HK-2 (cell line): ENCODE measurements around the gene NEK3.
"Not testable (repeated sequence)": the region's sequence is repeated elsewhere in the genome, so short reads cannot be mapped to it uniquely, and the experiment has no call there.

Experiments used
- DNase-seq: peaks from one replicate; pipeline ENCODE4 v3.0.0-alpha.2; 2018; ENCODE audit not compliant: unreplicated experiment

NEK3 gene, protein sequence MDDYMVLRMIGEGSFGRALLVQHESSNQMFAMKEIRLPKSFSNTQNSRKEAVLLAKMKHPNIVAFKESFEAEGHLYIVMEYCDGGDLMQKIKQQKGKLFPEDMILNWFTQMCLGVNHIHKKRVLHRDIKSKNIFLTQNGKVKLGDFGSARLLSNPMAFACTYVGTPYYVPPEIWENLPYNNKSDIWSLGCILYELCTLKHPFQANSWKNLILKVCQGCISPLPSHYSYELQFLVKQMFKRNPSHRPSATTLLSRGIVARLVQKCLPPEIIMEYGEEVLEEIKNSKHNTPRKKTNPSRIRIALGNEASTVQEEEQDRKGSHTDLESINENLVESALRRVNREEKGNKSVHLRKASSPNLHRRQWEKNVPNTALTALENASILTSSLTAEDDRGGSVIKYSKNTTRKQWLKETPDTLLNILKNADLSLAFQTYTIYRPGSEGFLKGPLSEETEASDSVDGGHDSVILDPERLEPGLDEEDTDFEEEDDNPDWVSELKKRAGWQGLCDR

DNA sequence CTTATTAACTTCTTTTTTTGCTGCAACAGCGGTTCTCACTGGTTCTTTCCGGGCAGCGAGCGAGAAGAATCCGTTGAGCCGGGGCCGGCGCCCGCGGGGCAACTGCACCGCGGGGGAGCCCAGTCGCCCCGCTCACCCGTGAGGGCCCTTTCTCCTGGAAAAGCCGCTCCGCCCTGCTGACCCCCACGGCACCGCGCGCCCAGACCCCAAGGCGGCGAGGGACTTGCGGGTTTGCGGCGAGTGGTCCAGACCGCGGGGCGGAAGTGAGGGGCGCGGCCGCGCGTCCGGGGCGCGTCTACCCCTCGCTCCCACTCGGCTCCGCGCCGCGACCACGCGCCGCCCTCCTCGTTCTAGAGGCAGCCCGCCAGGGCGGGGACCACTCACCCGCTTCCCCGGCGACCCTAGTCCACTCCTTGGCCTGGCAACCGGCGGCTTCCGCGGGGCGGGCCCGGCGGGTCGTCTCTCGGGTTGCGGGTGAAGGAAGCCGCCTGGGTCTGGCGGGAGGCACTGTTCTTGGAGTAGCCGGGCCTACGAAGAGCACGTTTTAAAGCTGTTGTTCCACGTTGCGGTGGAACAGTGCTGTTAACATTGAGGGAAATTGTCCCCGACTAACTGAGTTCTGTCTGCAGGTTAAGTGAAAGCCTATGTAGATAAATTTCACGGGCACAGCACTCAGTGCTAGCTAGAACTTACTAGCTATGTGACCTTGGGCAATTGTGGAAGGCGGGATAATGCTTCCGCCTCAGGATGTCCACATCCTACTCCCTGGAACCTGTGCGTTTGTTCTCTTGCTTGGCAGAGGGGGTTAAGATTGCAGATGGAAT lies at the start of gene NEK3:
TSS of gene NEK3 (minus strand) at position 439 of the 824 bp plus-strand sequence. CDS start 3,406 bp downstream, outside the sequence.
- peak; percentile 49 for DNase-seq

DNA sequence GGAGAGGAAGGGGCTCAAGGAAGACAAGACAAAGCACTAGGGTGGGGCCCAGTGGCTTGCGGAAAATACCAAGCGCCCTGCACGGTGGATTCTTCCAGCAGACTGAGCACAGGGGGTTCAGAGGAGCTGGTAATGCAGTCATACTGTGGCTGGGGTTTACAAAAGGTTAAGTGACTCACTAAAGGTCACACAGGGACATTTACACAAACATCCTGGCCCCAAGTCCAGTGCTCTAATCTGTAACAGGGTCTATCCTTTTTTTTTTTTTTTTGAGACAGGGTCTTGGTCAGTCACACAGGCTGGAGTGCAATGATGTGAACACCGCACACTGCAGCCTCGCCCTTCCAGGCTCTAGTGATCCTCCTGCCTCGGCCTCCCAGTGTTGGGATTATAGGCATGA lies 49.0 kb upstream of the NEK3 start:
- not testable (repeated sequence) for DNase-seq

DNA sequence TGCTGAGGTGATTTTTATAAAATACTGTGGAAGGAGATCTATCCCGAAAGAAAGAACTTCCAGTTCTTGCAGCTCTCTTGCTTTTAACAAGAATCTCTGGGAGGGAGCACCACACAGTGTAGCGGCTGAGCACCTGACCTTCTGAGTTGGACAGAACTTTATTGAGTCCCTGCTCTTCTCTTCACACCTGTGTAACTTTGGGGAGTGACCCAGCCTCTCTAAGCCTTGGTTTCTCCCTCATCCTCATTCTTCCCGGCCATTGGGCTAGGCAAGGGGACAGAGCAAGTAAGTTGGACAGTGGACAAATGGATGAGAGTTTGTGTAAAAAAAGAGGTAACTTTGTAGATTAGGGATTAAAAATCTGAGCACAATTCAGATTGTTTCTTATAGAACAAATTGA lies 48.5 kb upstream of the NEK3 start:
- DNase-seq: not testable (repeated sequence)

DNA sequence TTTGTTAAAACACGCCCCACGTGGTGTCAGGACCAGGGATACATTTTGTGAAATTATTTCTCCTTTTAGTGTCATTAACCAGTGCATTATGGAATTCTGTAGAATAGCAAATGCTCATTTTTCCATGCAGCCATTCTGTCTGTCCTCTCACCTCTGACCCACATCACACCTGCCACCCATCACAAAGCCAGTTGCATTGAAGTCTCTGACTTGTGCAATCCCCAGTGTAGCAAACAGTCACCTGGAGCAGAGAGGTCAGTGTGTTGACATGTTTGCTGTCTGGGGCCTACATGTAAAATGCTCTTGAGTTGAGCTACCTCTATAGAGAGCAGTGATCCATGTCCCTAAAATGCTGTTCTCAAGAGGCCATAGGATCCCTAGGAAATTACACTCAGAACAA lies 47.9 kb upstream of the NEK3 start:
- not testable (repeated sequence) for DNase-seq

DNA sequence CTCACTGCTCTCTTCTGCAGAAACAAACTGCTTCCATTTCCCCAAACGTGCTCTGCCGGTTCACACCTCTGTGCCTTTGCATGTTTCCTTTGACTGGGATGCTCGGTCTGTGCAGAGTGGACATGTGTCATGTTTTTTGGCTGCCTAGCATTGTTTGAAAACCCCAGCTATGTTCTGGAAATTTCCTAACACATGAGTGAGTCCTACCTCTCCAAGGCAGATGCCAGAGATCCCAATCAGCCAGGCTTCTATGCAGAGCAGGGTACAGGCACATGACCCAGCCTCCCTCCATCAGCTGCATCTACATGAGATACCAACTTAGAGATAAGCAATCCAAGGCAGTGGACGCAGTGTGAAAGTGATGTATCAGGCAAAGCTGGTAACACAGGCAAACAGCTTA lies 45.1 kb upstream of the NEK3 start:
- DNase-seq: not testable (repeated sequence)

DNA sequence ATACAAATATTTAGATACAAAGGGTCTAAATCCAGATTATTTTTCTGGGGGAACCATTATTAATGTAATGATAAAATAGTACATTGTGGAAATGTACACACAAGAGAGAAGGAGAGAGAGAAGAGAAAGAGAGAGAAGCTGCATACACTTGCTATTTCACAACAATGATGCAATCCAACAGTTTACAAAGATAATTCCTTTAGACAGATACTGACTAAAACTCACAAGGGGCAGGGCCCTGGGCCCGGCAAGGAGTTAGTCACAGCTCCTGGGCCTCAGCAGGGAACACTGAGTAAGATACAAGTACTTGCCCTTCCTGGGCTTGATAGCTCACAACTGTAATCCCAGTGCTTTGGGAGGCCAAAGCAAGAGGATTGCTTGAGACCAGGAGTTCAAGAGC lies 44.5 kb upstream of the NEK3 start:
- DNase-seq: peak; percentile 21

DNA sequence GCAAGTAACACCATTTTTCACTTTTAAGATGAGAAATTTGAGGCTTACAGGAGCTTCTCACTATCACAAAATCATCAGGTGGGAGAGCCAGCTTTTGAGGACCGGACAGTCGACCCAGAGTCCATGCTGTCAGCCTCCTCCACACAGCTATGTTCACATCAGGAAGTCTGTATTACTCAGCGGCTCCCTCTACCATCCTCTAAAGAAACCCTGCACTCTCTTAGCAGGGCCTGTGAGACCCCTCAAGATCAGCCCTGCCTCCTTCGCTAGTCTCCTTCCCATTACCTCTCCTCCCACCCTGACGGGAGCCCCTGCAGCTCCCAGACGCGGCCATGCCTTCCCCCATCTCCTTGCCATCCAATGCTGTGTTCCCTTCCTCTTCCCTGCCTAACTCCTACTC lies 43.1 kb upstream of the NEK3 start:
- DNase-seq: not testable (repeated sequence)

DNA sequence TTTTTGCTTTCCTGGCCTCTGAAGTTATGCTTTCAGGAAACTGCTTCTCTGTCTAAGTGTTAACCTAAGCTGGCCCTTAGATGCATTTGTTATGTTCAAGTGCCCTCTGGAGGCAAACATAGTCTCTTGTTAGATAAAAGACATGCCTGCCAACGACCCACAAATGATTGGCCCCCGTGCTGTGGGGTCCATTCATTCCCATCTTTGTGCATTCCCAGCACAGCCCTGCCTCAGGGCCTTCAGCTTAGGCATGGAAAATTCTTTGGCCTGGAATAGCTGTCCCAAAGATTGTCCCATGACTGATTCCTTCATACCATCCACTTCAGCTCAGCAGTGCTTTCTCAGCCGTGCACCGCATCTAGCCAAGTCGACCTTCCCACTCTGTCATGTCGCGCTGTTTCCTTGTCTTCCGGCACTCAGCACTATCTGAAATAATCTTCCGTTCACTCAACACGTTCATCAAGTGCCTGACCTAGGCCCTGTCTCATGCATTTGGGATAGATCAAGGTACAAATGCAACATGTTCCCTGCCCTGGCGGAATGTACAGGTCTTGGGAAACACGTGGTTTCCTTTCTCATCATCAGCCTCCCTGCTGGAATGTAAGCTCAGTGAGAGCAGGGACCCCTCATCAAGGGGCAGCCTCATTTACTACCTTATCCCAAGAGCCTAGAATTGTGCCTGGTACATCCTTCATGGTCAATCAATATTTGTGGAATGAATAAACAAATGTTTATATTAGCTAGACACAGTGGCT lies 42.2 kb upstream of the NEK3 start:
- not testable (repeated sequence) for DNase-seq

DNA sequence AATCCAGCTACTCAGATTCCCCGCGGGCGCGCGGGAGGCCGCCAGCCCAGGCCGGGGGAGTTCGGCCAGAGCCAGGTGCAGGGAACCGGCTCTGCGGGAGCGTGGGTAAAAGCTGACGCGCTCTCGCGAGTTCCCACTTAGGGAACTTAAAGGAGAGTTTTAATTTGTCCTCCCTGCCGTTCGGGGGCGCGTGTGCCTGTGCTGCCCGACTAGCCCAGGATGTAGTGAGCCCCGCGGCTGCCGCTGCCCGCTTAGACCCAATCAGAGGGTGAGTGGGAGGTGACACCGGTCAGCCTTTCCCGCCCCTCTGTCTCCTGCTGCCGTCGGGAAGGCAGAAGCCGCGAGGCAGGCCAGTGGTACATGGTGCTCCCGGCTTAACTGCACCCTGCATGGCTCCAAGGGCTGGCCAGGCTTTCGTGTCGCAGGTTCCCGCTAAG lies 36.0 kb upstream of the NEK3 start:
- DNase-seq: no peak

DNA sequence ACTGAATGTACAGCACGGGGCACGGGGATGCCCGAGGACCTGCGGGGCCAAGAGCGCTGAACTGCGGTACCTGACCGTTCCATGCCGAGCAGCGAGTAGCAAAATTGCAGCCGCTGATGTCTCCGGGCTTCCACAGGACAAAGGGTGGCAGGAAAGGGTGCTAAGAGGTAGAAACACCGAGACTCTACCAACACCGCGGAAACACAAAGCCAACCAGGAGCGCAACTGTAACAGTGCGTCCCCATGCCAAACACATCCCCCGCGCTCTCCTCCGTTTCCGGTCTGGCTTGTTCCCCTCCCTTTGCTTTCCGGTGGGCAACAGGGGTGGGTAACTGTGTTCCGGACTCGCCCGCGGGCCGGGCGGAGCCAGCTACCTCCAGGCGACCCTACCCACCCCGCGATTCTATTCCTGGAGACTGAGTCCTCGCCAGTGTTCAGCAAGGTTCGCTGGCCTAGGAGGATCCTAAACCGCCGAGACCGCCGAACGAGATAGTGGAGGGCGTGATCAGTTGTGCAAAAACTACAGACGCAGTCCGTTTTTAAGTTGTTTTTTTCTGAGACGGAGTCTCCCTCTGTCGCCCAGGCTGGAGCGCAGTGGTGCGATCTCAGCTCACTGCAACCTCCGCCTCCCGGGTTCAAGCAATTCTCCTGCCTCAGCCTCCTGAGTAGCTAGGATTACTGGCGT lies 34.9 kb upstream of the NEK3 start:
- peak; percentile 86 for DNase-seq

DNA sequence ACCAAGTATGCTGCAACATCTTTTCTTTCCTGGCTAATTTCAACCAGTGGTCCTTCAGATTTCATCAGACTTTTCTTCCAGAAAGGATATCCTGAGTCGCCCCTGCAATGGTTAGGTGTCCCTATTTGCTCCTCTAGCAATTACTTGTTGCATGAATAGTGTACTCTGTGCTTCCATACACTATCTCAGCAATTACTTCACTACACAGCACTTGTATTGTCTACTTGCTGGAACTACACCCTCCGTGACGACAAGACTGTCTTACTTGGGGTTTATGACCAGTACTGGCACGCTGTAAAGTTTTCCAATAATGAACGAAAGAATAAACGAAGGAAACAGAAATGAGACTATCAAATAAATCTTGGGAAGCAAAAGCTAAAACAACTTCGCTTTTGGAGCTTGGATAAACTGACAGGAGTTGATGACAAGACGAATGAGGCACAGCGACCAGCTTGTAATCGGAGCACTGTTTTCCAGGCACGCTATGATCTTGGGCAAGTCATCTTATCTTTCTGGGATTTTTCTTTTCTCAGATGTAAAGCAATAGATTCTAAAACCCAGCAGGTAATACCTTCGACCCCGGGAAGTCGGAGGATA lies 34.3 kb upstream of the NEK3 start:
- not testable (repeated sequence) for DNase-seq

DNA sequence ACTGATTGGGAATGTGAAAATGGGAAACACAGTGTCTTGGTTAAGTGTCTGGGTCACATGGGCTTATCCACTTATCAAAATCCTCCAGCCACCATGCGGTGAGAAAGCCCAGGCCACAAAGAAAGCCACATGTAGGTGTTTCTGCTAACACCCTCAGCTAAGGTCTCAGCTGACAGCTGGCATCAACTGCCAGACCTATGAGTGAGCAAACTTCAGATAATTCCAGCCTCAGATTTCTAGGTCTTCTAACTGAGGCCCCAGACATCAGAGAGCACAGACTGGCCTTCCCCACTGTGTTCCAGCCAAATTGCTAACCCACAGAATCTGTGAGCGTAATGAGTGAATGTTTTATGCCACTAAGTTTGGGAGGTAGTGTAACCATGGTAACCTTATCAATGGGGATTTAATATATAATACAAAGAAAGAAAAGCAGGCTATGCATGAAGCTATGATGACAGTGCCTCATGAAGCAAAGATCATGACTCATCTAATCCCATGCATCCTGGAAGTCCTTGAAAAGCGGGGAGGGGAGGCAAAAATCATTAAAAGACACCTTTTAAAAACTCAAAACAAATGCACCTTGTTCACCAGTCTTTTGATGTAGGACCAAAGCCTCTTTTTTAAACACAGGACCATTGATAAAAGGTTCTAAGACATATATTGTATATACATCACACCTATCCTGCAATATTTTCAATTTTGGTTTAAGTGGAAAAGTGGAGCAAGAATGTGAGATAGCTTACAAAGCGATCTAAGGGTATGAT lies 28.2 kb upstream of the NEK3 start:
- not testable (repeated sequence) for DNase-seq

DNA sequence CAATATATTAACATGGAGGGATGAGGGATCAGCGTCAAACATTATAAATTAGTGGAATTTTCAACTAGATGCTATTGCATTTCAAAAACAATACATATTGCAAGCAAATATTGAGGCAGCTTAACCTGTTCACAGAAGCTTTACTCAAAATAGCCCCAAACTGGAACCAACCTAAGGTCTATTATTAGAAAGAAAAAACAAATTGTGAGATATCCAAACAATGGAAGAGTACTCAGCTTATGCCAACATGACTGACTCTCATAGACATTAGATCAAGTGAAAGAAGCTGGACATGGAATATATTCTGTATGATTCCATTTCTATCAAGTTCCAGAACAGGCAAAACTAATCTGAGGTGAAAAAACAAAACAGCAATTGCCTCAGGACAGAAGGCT lies 27.6 kb upstream of the NEK3 start:
- DNase-seq: no peak

DNA sequence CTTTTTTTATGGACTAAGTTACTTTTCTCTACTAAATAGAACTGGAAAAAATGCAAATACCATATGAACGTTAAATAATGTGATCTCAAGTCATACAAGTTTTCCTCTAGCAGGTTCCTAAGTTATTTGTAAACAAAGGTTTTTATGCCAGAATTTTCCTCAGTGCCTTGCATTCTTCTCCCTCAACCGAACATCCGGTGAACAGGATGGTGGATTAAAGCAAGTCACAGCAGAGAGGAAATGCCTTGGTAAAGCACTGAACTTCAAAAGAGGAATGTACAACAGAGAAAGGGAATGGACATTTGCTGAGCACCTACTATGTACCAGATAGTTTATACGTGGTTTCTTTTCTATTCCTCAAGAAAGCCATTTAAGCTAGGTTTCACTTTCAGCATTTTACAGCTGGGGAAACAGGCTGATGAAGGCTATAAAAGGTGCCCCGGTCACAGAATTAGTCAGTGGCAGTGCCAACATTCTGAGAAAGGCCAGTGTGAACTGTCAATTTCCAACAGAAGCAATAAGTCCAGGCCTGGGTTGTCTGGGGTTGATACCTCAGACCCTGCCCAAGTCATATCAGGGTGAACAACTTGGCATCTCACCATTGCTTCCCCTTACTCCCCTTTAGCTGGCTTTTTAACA lies 22.0 kb upstream of the NEK3 start:
- not testable (repeated sequence) for DNase-seq

DNA sequence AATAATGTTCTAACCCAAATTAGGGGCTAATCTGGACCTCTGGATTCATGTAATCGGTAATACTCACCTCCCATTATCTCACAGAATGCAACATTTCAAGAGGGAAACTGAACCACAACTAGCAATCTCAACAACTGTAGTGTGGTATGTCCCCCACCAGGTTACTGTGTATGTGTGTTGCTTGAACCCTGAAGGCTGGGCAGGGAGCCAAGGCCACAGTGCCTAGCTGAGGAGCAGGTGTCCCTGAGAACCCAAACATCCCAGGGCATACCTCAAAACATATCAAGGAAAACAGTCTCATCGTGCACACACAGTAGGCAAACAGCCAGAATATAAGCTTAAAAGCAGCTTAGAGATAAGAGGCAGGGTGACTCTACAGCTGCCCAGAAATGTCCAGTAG lies 20.5 kb upstream of the NEK3 start:
- DNase-seq: no peak

DNA sequence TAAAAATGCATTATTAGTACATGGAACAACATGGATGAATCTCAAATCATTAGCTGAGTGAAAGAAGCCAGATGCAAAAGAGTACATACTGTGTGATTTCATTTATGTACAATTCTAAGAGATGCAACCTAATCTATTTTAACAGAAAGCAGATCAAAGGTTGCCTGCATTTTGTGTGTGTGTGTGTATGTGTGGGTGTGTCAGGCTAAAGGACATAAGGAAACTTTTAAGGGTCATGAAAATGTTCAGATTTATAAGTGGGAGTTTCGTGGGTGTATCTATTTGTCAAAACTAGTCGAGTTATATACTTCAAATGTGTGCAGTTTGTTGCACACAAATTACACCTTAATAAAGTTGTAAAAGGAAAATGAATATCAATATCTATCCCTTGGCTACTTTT lies 17.9 kb upstream of the NEK3 start:
- DNase-seq: no peak

DNA sequence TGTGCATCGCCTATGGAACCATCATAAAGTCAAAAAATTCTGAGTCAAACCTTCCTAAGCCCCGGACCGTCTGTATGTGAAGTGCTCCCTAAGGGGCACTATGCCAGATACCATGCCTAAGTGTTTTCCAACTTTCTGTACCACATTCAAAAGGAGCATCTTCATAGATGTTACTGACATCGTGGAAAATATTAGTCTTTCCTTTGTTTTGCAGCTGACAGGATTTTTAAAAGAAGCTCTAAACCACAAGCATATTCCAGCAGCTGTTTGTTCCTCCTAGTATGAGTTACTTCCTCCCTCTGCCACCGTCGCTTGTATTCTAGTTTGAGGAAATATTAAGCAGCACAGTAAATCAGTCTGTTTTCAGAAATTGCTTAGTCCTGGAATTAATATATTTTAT lies 14.6 kb upstream of the NEK3 start:
- DNase-seq: not testable (repeated sequence)

DNA sequence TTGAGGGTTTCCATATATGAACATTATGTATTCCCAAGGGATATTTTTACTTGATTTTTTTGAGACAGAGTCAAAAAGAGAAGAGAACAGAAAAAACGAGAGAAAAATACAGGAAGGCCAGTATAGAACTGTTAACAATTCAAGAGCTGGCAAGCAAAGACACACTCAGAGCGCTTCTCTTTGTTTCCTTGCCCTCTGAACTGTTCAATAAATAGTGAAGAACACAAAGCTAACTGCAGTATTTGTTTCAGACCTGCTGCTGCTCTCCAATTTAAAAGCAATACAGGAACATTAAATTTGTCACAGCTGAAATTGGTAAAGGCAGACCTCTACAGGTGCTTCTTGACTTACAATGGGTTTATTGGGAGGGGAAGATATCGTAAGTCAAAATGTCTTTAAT lies 14.0 kb upstream of the NEK3 start:
- no peak for DNase-seq

DNA sequence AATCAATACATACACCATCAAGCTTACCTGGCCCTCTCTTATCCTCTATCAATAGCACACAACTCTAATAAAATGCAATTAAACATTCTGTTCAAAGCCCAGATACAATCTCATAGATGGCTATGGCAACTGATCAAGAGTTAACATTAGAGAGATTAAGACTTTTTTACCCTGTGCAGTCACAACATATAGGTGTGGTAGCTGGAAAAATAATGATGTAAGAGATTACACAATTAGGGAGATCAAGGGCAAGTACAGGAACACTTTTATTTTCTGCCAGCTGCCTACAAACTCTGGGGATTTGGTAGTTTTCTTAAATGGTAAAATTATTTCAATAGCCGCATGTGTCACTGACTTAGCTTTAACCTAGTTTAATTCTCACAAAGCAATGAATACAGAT lies 12.3 kb upstream of the NEK3 start:
- not testable (repeated sequence) for DNase-seq
